Lung microvascular endothelial cell (primary cell): Measurements from ENCODE around the gene ARPC1A. TPM values are rescaled to one million over a fixed set of nuclear protein-coding genes. Genes with fewer than 3 reads are reported as not detected.
"Not testable (repeated sequence)": the region's sequence is repeated elsewhere in the genome, so short reads cannot be mapped to it uniquely, and the experiment has no call there.

ENCODE experiments used
- DNase-seq, 2 donors: peaks; one replicate each; pipeline versions ENCODE4 v3.0.0 to v3.0.0-alpha.2; 2010; ENCODE audit warnings: low read depth in 2 of 2
- total RNA-seq: library from RNA; depleted of rRNA; stranded (reverse); fragments of >200 nt; gene quantifications from 2 replicates; pipeline ENCODE4 v1.2.1, GENCODE V29; 2014

ARPC1A gene
- total RNA-seq, result 153 and 182 TPM in 2 replicates

DNA sequence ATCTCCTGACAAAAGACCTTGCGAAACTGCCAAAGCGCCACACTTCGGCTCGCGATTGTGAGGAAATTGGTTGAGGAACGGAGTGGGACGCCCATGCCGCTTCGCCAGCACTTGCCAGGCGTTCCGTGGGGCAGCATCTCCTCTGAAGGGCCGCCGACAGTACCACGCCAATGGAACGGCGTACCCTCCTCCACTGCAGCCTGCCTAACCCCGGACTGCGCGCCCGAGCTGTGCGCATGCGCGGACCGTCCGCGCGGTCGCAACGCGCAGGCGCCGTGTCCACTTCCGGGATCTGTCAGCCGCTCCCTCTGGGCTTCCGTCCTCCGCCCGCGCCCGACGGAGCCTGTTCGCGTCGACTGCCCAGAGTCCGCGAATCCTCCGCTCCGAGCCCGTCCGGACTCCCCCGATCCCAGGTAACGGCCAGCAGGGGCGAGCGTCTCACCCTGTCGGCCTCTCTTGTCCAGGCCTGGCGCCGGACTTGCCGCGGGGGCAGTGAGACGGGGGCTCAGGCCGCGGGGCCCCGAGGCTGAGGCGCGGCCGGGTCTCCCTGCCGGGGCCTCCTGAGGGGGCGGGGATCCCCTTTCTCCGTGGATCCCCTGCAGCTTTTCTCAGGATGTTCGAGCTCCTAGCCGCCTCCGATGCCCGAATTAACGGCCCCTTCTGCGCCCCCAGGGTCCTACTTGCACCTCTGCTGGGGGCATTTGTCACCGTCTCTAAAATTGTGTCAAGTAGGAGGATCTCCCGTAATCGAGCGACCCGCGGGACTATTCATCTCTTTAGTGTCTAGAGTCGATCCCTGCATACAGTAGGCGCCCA is at the start of gene ARPC1A:
Gene ARPC1A, plus strand, starts transcription at position 307 of the 816 bp plus-strand sequence. CDS start 7,456 bp downstream, outside the sequence.
- peak; percentile 96 to 97 for DNase-seq

DNA sequence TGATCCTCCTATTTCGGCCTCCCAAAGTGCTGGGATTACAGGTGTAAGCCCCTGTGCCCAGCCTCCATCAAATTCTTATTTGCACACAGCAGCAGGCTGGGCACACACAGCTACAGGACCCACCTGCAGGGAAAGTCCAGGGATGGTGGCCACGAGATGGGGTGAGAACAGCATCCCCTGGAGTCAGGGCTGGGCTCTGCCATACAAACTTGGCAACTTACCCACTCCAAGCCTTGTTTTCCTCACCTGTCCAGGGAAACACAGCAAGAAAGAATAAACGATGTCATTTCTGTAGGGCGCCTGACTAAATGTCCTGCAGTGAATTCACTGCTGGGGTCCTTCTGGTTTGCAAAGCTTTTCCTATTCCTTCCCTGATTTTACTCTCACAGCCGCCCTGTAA is 47.5 kb upstream of the ARPC1A start:
- DNase-seq, result no peak

DNA sequence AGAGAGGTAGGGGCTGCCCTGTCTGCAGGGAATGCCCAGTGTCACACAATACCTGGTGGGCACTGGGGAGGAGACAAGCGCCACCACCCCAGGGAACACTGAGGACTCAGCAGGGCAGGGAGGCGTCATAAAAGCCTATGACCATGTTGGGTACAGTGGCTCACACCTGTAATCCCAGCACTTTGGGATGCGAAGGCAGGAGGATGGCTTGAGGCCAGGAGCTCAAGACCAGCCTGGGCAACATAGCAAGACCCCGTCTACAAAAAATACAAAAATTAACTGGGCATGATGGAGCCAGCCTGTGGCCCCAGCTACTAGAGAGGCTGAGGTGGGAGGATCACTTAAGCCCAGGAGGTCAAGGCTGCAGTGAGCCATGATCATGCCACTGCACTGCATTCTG is 41.5 kb upstream of the ARPC1A start:
- DNase-seq, result not testable (repeated sequence)

DNA sequence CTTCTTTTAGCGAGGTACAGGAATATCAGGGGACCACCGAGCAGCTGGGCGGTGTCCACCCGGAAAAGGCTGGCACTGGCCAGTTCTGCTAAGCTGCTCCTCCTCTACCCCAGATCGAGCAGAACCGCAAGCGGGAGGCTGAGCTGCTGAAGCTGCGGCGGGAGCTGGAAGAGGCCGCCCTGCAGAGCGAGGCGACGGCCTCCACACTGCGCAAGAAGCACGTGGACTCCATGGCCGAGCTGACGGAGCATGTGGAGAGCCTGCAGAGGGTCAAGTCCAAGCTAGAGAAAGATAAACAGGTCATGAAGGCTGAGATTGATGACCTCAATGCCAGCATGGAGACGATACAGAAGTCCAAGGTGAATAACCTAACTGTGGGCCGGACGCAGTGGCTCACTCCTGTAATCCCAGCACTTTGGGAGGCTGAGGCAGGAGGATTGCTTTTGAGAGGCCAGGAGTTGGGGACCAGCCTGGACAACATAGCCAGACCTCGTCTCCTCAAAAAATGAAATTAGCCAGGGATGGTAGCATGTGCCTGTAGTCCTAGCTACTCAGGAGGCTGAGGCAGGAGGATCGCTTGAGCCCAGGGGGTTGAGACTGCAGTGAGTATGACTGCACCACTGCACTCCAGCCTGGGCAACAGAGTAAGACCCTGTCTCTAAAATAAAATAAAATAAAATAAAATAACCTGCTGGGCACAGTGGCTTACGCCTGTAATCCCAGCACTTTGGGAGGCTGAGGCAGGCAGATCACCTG is 37.7 kb upstream of the ARPC1A start:
- DNase-seq, result no peak

DNA sequence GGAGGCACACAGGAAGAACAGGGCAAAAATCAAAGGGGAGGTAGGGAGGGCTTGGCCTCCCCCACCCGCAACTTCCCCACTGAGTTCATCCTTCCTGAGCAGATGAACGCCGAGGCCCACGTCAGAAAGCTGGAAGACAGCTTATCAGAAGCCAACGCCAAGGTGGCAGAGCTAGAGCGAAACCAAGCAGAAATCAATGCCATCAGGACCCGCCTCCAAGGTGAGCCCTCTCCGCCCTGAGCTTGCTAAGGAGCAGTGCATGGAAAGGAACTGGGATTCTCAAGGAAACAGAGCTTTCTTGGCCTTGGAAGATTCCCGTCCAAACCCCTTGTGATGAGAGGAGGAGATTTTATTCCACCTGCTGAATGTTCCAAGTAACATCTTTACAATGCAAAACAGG is 36.5 kb upstream of the ARPC1A start:
- DNase-seq, result no peak

DNA sequence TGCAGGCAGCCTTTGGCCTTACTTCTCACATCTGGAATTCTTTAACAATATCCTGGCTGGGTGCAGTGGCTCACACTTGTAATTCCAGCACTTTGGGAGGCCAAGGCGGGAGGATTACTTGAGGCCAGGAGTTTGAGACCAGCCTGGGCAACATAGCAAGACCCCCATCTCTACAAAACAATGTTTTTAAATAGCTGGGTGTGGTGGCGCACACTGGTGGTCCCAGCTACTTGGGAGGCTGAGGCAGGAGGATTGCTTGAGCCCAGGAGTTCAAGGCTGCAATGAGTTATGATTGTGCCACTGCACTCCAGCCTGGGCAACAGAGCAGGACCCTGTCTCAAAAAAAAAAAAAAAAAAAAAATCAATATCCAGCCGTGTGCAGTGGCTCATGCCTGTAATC is 35.5 kb upstream of the ARPC1A start:
- not testable (repeated sequence) for DNase-seq

DNA sequence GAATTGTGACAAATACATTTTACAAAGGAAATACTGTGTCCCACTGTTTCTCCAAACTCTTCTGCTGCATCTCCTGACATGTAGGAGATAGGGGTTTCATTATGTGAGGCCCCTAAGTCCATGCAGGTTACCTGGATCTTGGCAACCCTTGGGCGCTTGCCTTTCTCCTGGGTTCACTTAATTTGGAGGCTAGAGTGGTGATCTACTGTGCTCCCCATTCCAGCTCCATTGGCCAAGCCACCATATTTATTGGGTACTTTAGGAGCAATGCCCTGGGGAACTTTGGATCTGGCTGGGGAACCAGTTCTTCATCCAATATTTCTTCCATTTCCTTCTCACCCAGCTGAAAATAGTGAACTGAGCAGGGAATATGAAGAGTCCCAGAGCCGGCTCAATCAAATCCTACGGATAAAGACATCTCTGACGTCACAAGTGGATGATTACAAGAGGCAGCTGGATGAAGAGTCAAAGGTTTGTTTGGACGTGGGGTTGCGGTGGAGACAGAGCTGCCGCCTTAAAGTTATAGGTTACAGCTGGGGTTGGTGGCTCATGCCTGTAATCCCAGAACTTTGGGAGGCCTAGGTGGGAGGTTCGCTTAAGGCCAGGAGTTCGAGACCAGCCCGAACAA is 34.6 kb upstream of the ARPC1A start:
- DNase-seq, result no peak

DNA sequence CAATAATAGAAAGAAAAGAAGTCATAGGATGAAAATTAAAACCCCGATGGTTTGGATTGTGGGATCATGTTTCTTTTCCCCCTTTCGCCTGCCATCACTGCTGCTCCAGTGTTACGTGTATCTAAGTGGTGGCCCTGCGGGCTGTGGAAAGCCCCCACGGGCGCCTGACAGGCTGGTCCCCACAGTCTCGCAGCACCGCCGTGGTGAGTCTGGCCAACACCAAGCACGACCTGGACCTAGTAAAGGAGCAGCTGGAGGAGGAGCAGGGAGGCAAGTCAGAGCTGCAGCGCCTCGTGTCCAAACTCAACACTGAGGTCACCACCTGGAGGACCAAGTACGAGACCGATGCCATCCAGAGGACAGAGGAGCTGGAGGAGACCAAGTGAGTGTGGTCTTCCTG is 33.6 kb upstream of the ARPC1A start:
- DNase-seq, result no peak

DNA sequence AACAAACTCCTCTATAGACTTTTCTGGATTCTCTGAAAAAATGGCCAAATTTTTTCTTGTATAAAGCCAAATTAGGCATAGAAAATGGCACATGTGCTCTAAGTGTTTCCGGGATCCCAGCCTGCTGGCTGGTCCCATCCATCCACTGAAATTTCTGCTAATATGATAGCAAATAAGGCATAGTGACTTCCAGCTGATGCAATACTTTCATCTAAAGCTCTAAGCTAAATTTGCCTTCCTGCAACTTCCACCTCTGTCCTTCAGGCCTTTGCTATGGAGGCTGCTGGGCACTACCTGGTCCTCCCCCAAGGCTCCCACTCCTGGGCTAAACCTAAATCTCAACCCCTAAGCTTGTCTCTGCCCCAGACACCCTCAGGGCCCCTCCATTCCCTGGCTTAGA is 32.5 kb upstream of the ARPC1A start:
- no peak for DNase-seq

DNA sequence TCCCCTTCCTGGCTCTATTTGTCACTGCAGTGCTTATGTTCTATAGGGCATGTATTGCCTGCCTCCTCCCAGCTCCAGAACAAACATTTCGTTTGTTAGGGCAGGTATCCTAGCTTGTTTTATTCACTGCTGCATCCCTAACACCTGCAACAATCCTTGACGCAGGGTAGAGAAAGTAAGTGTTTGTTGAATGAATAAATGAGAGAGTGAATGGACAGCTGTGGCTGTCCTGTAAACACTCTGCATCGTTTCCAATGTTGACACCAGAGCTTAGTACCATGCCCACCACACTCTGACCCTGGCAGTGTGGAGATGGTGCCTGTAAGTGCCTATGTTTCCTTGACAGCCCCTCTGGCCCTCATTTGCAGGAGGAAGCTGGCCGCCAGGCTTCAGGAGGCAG is 32.0 kb upstream of the ARPC1A start:
- no peak for DNase-seq

DNA sequence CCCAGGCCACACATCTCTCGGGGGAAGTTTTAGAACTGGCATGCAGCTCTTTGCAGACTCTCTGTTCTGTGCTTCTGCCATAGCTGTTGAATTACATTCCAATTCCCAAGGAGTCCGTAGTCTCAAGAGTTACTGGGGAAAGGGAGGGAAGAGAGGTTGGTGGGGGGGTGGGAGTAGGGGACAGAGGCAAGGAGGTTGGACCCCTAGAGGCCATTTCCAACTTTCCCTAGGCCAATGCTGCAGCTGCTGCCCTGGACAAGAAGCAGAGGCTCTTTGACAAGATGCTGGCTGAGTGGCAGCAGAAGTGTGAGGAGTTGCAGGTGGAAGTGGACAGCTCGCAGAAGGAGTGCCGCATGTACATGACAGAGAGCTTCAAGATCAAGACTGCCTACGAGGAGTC is 29.2 kb upstream of the ARPC1A start:
- DNase-seq, result no peak

DNA sequence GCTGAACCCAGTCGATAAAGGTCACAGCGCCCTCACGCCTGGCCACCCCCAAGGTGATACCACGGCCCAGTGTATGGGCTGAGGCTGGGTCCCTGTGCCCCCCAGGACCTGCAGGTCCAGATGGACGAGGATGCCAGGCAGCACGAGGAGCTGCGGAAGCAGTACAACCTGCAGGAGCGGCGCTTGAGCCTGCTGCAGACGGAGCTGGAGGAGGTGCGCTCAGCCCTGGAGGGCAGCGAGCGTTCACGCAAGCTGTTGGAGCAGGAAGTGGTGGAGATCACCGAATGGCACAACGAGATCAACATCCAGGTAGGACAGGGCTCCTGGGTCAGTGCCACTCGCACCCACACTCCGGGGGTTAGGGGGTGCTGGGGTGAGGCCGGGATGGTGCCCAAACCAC is 24.2 kb upstream of the ARPC1A start:
- DNase-seq, result no peak

DNA sequence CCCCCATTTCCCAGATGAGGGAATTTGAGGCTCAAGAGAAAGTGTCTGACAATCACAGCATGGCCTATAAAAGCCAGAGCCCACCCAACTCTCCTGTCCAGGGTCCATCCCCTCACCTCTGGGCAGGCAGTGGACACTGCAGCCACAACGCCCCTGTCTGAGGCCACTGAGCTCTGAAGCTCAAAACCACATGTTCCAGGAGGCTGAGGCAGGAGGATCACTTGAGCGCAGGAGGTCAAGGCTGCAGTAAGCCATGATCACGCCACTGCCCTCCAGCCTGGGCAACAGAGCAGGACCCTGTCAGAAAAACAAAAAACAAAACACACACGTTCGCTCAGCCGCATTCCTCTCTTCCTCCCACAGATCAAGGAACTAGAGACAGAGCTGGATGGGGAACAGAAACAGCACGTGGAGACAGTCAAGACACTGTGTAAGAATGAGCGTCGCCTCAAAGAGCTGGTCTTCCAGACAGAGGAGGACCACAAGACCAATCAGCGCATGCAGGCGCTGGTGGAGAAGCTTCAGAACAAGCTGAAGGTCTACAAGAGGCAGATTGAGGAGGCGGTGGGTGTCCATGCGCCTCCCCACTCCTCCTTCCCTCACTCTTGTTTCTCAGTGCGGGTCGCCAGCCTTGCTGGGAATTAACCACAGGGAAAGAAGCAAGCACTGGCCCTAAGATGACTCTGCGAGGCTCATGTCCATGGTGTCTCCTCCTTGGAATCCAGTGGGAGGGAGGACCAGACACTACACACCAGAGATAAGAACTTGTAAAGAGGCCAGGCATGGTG is 20.0 kb upstream of the ARPC1A start:
- DNase-seq, result no peak

DNA sequence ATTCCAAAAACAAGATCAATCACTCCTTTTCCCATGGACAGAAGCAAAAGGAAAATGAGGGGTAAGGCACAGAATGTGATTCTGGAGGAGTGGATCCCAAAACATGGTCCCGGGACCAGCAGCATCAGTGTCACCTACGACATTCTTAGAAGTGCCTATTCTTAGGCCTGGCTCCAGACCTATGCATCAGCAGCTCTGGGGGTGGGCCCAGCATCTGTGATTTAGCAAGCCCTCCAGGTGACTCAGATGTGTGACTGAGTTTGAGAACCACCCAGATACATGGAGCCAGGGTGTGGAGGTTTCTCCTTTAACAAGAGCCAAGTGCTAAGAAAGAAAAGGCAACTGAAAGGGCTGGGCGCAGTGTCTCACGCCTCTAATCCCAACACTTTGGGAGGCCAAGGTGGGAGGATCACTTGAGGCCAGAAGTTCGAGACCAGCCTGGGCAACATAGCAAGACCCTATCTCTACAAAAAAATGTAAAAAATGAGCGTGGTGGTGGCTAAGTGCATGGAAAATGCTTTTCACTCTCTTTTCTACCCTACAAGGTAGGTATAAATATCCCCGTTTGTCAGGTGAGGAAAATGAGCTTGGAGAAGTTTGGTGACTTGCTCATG is 17.1 kb upstream of the ARPC1A start:
- DNase-seq, result no peak

DNA sequence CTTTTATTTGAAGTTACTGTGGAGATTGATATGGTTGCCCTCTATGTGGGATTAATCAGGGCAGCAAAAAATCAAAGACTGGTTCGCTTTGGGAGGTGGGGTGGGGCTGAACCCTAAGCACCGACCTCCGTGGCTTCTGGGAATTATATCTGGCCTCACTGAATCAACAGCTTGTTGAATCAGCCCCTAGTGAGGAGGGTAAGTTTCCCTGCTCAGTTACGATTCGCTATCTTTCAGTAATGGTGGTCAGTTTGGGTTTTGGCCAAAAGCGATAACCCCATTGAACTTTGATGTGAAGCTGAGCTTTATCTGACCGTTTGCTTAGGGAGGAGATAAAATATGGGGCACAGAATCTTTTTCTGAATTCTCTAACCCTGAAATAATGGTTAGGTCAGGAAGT is 16.6 kb upstream of the ARPC1A start:
- DNase-seq, result no peak

DNA sequence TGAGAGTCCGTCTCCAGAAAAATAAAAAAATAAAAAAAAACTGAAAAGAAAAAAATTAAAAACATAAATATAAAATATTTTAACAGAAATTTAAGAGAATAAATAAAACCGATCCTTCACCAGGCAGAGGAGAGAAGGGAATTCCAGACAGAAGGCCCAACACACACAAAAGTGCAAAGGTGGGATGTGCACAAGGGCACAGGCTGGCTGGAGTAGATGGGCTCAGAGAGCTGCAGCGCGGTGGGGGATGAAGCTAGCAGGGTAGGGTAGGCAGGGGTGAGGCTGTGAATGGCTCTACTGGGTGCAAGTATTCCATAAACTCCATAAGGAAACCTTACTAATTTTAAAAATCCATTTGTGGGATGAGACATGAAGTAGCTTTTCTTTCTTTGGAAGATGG is 15.7 kb upstream of the ARPC1A start:
- DNase-seq, result no peak

DNA sequence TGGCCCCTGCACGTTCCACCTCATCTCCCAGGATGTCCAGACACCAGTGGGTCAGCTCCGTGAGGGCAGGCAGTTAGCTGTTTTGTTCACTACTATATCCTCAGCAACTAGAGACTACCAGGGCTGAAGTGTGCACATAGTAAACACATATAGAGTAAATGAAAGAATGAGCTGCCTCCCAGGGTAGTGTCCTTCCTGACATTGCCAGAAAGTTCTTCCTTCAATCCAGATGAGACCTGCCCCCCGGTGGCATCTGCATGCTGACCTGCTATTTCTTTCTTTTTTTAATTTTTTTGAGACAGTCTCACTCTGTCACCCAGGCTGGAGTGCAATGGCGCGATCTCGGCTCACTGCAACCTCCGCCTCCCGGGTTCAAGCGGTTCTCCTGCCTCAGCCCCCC is 14.0 kb upstream of the ARPC1A start:
- DNase-seq, result no peak

DNA sequence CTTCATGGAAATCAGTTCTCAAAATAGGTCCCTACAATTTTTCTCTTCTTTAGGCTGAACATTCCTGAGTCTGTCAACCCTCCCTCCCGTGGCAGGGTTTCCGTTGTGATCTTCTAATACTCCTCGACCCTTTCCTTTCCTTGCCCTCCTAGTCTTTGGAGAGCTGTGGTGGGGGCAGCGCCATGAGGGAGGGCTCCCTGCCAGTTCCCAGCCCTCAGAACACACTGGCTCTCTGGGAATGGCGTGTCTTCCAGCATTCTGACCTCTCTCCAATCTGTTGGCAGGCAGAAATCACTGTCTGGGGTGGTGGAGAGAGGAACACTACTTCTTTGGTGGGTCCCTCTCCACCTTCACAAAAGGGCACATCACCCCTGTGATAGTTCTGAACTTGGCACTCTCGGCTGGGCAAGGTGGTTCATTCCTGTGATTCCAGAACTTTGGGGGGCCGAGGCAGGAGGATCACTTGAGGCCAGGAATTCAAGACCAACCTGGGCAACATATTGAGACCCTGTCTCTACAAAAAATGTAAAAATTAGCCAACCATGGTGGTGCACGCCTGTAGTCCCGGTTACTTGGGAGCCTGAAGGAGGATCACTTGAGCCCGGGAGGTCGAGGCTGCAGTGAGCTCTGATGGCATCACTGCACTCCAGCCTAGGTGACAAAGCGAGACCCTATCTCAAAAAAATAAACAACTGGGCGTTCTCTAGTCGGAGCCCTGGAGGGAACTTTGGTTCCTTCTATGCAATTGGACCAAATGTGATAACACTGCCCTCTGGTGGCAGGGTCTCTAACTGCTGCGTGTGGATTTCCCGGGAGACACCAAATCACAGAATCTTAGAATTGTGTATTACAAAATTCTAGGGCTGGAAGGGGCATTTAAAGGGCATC is 13.1 kb upstream of the ARPC1A start:
- DNase-seq, result peak; percentile 57 to 70

DNA sequence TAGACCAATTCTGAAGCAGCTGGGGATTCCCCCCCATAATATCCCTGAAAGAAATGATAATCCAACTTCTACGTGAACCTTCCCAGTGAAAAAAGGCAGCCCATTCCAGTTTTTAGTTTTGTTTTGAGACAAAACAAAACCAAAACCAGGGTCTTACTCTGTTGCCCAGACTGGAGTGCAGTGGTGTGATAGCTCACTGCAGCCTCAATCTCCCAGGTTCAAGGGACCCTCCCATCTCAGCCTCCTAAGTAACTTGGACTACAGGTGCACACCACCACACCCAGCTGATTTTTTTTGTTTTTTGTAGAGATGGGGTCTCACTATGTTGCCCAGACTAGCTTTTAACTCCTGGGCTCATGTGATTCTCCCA is 12.5 kb upstream of the ARPC1A start:
- no peak for DNase-seq

DNA sequence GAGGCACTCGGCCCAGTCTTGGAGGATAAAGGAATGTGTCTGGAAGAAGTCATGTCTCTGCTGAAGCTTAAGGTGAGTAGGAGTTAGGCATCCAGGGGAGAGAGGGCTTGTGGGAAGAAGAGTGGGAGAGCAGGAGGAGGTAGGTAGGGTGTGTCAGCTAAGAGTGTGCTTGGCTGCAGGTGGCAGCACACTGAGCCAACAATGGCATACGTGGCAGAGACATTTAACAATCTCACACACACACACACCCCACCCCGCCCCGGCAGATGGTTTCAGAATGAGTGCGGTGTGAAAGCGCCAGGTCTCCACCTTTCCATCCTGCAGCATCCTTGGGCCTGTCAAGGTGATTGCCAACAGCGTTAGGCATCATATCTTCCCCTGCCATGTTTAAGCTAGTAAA is 11.2 kb upstream of the ARPC1A start:
- no peak for DNase-seq
